ENCODE measurements around the gene PIBF1. TPM values are rescaled to one million over a fixed set of nuclear protein-coding genes. Genes with fewer than 3 reads are reported as not detected.
A peak's percentile ranks its signal among the peaks of the same experiment; 100 is the strongest.
"Not testable (repeated sequence)": the region's sequence is repeated elsewhere in the genome, so short reads cannot be mapped to it uniquely, and the experiment has no call there.

The PIBF1 gene, protein sequence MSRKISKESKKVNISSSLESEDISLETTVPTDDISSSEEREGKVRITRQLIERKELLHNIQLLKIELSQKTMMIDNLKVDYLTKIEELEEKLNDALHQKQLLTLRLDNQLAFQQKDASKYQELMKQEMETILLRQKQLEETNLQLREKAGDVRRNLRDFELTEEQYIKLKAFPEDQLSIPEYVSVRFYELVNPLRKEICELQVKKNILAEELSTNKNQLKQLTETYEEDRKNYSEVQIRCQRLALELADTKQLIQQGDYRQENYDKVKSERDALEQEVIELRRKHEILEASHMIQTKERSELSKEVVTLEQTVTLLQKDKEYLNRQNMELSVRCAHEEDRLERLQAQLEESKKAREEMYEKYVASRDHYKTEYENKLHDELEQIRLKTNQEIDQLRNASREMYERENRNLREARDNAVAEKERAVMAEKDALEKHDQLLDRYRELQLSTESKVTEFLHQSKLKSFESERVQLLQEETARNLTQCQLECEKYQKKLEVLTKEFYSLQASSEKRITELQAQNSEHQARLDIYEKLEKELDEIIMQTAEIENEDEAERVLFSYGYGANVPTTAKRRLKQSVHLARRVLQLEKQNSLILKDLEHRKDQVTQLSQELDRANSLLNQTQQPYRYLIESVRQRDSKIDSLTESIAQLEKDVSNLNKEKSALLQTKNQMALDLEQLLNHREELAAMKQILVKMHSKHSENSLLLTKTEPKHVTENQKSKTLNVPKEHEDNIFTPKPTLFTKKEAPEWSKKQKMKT
- total RNA-seq (2014; rRNA removed; shearing (Covaris generic)): 15.2 and 15.3 TPM in 2 replicates
- polyA plus RNA-seq (2014; cell fraction: nucleus; rRNA removed): 9.9 and 11.3 TPM in 2 replicates

DNA sequence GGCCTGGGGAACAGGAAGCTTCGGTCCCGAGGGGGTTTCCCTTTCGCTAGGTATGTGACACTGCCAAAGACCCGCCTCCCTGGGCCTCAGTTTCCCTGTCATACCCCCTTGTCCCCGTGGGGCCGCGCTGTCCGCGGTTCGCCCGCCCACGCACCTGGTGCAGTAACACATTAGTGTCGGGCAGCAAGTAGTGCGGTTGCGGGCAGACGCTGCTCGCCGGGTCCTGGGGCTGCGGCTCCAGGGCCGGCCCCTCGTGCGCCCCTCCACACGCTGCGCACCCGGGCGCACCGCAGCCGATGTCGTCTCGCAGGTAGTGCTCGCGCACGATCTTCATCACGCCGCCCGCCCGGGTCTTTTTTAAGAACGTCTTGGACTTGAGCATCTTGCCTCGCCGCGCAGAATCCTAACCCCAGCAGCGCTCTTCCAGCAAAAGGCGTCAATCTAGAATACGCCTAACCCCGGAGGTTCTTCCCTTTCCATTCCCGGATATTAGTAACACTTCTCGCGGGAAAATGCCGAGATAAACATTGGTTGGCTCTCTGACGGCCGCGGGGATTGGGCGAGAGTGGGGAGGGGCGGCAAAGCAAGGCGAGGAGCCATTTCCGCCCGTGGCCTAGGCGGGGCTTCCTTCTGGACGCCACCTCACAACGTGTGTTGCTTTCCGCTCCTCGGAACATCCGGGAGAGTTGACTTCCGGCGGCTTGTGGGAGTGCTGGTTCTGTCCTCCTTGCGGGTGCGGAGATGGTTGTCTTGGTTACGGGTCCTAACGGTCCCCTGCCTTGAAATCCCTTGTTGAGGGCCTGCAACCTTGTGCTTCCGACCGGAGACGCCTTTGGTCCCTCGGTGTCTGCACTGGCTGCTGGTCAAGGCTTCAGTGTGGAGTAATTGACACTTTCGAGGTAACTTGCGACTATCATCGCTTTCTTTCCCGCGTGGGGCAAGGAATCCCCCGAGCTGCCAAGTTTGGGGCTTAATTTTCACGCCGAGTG, at the start of gene PIBF1, which contains the start of gene DIS3:
PIBF1 (plus strand) TSS at position 683 of the 989 bp plus-strand sequence. CDS start 1,337 bp downstream, outside the sequence.
DIS3 (minus strand) TSS at position 450 of the 989 bp plus-strand sequence; CDS start at position 382, 68 bp downstream.
- peak; percentile 95 for DNase-seq (ENCODE audit: extremely low read depth, low read depth)

DNA sequence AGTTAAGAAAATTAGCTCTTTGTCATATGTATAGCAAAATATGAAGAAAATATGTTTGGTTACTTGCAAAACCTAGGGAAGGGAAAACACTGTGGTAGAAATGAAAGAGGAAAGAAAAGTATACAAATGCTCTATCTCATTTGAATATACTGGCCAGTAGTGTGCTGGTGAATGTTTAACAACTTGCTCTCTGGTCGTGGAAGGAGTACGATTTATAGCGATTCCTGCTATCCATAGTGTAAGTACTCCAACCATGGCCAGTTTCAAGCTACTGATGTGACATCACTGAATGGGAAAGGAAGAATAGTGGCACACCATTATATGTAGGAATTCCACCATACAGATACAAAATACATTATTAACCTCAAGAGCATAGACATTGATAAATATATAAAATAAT, 44.9 kb upstream of the PIBF1 start:
- no peak for DNase-seq (ENCODE audit: extremely low read depth, low read depth)

DNA sequence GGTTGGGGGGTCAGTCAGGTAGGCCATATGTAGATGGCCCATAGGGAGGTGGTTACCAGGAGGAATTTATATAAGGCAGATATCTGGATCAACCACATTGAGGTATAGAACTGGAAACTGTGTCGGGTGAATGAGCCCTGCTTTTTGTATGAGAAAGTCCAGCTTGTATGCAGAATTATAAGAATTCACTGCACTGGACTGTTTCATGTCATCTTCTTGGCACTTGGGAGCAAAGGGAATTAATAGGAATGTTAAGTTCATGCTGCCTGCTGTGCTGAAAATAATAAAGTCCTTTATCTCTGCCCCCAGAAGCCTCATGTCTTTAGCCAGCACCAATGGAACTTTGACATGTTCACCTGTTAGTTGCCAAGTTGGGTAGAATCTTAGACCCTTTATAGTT, 41.9 kb upstream of the PIBF1 start:
- DNase-seq (ENCODE audit: extremely low read depth, low read depth): no peak

DNA sequence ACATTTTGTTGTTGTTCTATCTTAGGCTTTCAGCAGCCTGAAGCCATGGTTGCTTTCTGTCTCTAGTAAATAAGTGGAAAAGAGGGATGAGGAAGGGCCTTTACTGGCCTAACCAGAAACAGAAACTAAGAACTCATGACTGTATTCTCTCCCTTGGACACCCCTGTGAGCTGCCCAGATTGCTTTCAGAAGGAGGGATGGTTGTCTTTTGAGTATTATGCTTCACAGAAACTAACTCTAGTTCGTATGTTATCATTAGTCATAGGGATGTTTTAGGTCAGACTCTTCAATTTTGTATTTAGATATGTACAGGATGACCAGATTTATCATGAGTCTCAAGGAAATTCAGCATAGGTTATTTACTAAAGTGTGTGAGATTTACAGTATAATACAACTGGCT, 36.7 kb upstream of the PIBF1 start:
- DNase-seq (ENCODE audit: extremely low read depth, low read depth): no peak

GRCh38 chr13:72751220-72751619, 30.7 kb upstream of the PIBF1 start:
- no peak for DNase-seq (ENCODE audit: extremely low read depth, low read depth)

- DNase-seq (ENCODE audit: extremely low read depth, low read depth): no peak
Observed at GRCh38 chr13:72754111-72754510, 27.8 kb upstream of the PIBF1 start.

- DNase-seq (ENCODE audit: extremely low read depth, low read depth): no peak
Observed at GRCh38 chr13:72757792-72758535, 24.0 kb upstream of the PIBF1 start.

GRCh38 chr13:72760189-72760588, 21.7 kb upstream of the PIBF1 start:
- DNase-seq (ENCODE audit: extremely low read depth, low read depth): no peak

DNA sequence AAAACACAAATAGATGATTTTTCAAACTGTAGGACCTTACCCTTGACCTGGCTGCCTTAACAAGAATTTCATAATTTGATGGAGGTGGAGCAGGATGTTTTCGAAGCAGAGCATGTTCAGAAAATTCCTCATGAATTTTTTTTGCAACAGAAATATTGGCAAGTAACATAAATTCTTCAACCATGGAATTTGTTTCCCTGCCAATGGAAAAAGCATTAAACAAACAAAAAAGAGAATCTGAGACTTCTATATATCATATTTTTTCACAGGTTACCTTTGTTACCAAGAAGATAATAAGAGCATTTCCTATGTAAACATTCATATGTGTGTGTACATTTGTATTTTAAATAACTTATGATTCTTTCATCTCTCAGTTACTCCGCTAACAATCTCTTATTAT, 18.5 kb upstream of the PIBF1 start:
- DNase-seq (ENCODE audit: extremely low read depth, low read depth): no peak

- DNase-seq (ENCODE audit: extremely low read depth, low read depth): no peak
Observed at GRCh38 chr13:72774019-72774418, 7.9 kb upstream of the PIBF1 start.

DNA sequence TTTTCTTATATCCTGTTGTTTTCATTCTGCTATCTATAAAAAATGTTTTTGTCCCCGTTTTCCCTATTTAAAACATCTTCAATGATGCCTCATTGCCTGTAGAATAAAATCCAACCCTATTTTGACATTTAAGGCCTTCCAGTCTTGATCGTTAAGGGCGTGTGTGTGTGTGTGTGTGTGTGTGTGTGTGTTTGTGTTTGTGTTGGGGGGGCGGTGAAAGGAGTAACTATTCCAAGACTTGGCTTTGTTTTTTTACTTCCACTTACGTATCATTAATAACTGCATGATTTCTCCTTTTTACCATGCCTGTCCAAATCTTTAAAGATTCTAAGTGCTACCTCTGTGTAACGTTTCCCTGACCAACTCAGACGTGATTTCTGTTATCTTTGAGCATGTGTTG, 784 bp downstream of the PIBF1 start:
- DNase-seq (ENCODE audit: extremely low read depth, low read depth): no peak

- DNase-seq (ENCODE audit: extremely low read depth, low read depth): not testable (repeated sequence)
Observed at GRCh38 chr13:72784679-72785078, 2.7 kb downstream of the PIBF1 start.

DNA sequence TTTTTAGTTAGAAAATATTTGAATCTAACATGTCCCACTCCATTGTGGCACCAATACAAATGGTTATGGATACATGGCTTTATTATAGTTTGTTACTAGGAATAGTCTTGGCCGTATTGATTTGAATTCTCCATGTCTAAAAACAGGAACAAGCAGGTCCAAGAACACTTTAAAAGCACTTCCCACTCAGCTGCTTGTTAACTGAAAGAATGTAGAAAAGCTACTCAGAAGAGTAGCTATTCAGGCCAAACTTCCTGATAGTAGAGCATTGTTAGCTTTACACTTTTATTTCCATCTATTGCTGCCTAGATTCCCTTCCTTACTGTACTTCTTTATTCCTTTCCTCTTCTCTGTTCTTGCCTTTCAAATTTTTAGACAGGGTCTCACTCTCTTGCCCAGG, 6.9 kb downstream of the PIBF1 start:
- DNase-seq (ENCODE audit: extremely low read depth, low read depth): no peak

GRCh38 chr13:72792640-72793039, 10.7 kb downstream of the PIBF1 start:
- DNase-seq (ENCODE audit: extremely low read depth, low read depth): no peak

DNA sequence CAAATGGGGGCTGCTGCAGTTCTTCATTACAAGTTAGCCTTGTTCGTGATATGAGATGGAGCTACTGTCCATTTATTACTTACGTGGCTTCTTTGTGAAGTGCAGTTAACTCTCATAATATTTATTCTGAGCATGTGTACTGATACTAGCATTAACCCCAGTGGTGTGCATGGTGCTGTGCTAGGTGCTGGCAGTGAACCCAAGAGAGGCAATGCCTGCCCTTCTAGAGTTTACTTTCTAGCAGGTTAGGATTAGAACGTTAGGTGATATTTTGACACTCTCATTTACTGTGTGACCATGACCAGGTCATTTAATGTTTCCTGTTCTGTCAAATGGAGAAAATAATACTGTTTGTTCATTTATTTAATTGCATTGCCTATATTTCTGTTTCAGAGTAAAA, 16.9 kb downstream of the PIBF1 start:
- DNase-seq (ENCODE audit: extremely low read depth, low read depth): no peak

- no peak for DNase-seq (ENCODE audit: extremely low read depth, low read depth)
Observed at GRCh38 chr13:72804301-72804700, 22.4 kb downstream of the PIBF1 start.

DNA sequence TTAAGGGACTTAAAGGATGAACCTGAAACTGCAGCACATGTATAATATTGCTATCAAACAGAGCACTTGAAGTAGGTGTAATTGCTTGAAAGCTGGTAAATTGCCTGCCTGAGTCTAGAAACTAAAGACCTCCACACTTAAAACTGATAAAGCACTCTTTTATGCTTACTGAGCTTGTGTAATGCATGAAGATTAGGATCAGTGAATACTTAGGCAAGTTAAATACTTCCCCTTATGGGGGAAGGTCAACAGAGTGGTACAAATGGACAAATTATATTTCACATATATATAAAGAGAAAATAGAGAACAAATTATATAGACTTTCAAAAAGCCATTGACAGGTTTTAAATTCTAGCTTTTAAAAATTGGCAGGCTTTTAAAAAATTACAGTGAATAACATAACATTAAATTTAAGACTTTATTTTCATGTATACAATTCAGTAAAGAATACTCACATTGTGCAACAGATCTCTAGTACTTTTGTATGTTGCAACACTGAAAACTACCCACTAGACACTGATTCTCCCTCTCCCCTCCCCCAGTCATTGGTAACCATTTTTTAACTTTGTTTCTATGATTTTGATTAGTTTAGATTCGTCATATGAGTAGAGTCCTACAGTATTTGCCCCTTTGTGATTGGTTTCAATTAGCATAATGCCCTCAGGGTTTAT, 23.9 kb downstream of the PIBF1 start:
- no peak for DNase-seq (ENCODE audit: extremely low read depth, low read depth)

DNA sequence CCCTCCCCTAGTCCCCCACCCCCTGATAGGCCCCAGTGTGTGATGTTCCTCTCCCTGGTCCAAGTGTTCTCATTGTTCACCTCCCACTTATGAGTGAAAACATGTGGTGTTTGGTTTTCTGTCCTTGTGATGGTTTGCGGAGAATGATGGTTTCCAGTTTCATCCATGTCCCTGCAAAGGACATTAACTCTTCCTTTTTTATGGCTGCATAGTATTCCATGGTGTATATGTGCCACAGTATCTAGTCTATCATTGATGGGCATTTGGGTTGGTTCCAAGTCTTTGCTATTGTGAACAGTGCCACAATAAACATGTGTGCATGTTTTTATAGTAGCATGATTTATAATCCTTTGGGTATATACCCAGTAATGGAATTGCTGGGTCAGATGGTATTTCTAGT, 24.6 kb downstream of the PIBF1 start:
- not testable (repeated sequence) for DNase-seq (ENCODE audit: extremely low read depth, low read depth)

DNA sequence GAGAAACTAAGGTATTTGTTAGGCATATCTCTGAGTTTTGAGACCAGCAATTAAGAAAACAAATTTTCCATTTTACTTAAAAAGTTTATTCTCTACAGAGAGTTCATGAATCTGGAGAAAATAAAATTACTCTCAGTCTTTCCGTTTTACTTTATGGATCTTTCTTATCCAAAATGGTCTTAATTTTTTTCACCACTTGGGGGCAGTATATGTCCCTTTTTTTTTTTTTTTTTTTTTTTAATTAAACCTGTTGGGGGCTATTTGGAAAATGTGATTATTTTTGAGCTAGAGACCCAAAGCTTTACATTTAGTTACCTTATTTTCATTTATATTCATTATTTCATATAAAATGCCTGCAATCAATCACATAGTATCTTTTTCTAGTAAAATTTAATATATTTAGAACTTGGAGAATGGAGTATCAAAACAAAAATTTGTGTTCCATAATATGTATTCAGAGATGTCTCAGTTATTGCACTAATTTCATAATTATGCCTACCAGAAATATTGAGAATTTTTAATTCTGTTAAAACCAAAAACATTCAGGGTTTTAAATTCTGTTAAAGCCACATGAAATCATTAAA, 27.1 kb downstream of the PIBF1 start:
- DNase-seq (ENCODE audit: extremely low read depth, low read depth): peak; percentile 8

Measured in NCI-H460 (cell line).